PC-9 (cell line): Measurements from ENCODE around the gene REC114. TPM values are rescaled to one million over a fixed set of nuclear protein-coding genes. Genes with fewer than 3 reads are reported as not detected.

Source experiments
- BruUV-seq: library from RNA; stranded (reverse); fragments of 400-500 nt; replicated peaks from 2 replicates; lab custom pipeline; 2021; lab: Mats Ljungman, UMichigan
- CTCF ChIA-PET: fragments of 300-600 bp; sonication (Branson Sonifier 250); formaldehyde crosslinking; loops from one replicate; lab custom pipeline; 2022; ENCODE audit warnings: antibody characterized with exemption; lab: Charles Lee
- POLR2A ChIA-PET: fragments of 300-600 bp; sonication (Branson Sonifier 250); formaldehyde crosslinking; loops from one replicate; lab custom pipeline; 2022; ENCODE audit warnings: antibody characterized with exemption; ENCODE audit not compliant: unreplicated experiment; lab: Charles Lee
- DNase-seq, 2 experiments: peaks; one replicate each; pipeline versions ENCODE4 v3.0.0 to v3.0.0-alpha.2; 2015 to 2022; ENCODE audit warnings: mixed read lengths in 1 of 2
- H2AFZ ChIP-seq: fragments of 200-600 bp; sonication (generic); 2 replicates; pipeline ENCODE4 v1.8.1; 2017; ENCODE audit warnings: antibody characterized with exemption
- H3F3A ChIP-seq: fragments of 200-600 bp; sonication (generic); 2 replicates; pipeline ENCODE4 v1.8.1; 2017; ENCODE audit warnings: antibody characterized with exemption, mild to moderate bottlenecking, low read depth; ENCODE audit not compliant: insufficient read depth
- H3K27ac ChIP-seq: fragments of 200-600 bp; sonication (generic); 2 replicates; pipeline ENCODE4 v1.6.1; 2016; ENCODE audit warnings: mixed run types
- H3K27me3 ChIP-seq: fragments of 200-600 bp; sonication (generic); 2 replicates; pipeline ENCODE4 v1.6.1; 2016; ENCODE audit warnings: low read depth, mixed run types; ENCODE audit not compliant: insufficient read depth
- H3K36me3 ChIP-seq: fragments of 200-600 bp; sonication (generic); 2 replicates; pipeline ENCODE4 v1.6.1; 2016; ENCODE audit warnings: low read depth, mixed run types
- H3K4me1 ChIP-seq: fragments of 200-600 bp; sonication (generic); replicated peaks from 2 replicates; pipeline ENCODE4 v1.6.1; 2016; ENCODE audit warnings: mixed run types; ENCODE audit not compliant: insufficient read depth
- H3K4me2 ChIP-seq: fragments of 200-600 bp; sonication (generic); 2 replicates; pipeline ENCODE4 v1.6.1; 2017; ENCODE audit warnings: mixed run types
- H3K4me3 ChIP-seq: fragments of 200-600 bp; sonication (generic); 2 replicates; pipeline ENCODE4 v1.6.1; 2016; ENCODE audit warnings: mixed run types
- H3K79me2 ChIP-seq: fragments of 200-600 bp; sonication (generic); 2 replicates; pipeline ENCODE4 v1.6.1; 2017; ENCODE audit warnings: low read depth, mixed run types
- H3K9me2 ChIP-seq: fragments of 200-600 bp; sonication (generic); 2 replicates; pipeline ENCODE4 v1.8.1; 2017; ENCODE audit warnings: mild to moderate bottlenecking; ENCODE audit not compliant: insufficient read depth
- H3K9me3 ChIP-seq: fragments of 200-600 bp; sonication (generic); 2 replicates; pipeline ENCODE4 v1.8.1; 2016; ENCODE audit warnings: low read depth; ENCODE audit not compliant: insufficient read depth
- H4K20me1 ChIP-seq: fragments of 200-600 bp; sonication (generic); 2 replicates; pipeline ENCODE4 v1.8.1; 2017; ENCODE audit not compliant: insufficient read depth
- CTCF ChIP-seq: fragments of 200-600 bp; sonication (generic); conservative IDR thresholded peaks from 2 replicates; pipeline ENCODE4 v1.6.1; 2017; ENCODE audit warnings: mixed run types, antibody characterized with exemption, mild to moderate bottlenecking, moderate library complexity
- EZH2 ChIP-seq: fragments of 200-600 bp; sonication (generic); IDR thresholded peaks from 2 replicates; pipeline ENCODE4 v1.8.0; 2017; ENCODE audit warnings: antibody characterized with exemption, low read depth
- intact Hi-C: fragments of 100-400 bp; cut with micrococcal nuclease; formaldehyde crosslinking; loops from one replicate; pipeline ENCODE4 v1.10.0; 2022; ENCODE audit not compliant: unreplicated experiment
- total RNA-seq: library from RNA; stranded (reverse); gene quantifications from 2 replicates; pipeline ENCODE4 v1.2.3, GENCODE V29; 2021

Gene REC114
- total RNA-seq, 1 experiment from 2014 or later, result not detected

DNA sequence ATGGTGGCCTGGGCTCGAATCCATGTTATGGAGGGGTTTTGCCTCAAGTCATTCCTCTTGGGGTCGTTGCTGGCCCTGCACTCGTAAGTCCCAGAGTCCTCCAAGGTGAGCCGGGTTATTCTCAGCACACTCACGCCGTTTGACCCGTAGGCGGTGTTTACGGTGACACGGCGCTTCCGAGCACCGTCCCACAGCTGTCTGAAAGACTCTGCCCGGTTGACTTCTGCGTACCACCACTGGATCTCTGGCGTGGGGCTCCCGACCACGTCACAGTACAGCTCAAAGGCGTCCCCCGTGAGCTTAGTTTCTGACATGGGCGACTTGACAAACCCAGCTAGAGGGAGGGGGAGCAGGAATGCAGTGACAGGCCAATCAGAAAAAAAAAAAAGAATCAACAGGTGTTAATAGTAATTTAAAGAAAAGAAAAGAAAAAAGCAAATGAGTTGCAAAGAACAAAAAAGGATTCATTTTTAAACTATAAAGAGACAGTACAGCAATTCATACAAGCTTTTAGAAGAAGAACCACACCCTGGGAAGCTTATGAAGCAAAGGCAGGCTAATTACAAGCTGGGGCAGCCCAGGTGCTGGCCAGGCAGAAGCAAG, 154.2 kb downstream of the REC114 start:
- H3K27ac ChIP-seq, result no peak overlapping the region
- H3K9me2 ChIP-seq, result no peaks in the 10 kb centered on the region
- BruUV-seq, result no TSS peak
- ChIA-PET POLR2A (no interaction called here), CTCF (no interaction called here)
- H3K4me3 ChIP-seq, result no peak overlapping the region
- no peaks in the 10 kb centered on the region for H3K9me3 ChIP-seq
- H3K27me3 ChIP-seq, result no peaks in the 10 kb centered on the region
- no peak overlapping the region for H2AFZ ChIP-seq
- H4K20me1 ChIP-seq, result peaks cover 7% of the 10 kb centered on the region; the same call in 1 of the 2 replicates
- no peak overlapping the region for H3K4me2 ChIP-seq
- H3K4me1 ChIP-seq, result peaks cover 29% of the 10 kb centered on the region
- no peak for TF ChIP-seq EZH2
- no peak for TF ChIP-seq CTCF
- H3F3A ChIP-seq, result peaks cover 15% of the 10 kb centered on the region; the same call in 1 of the 2 replicates
- intact Hi-C loops, result no loop called here
- DNase-seq, result no peak
- H3K79me2 ChIP-seq, result peaks cover 58% of the 10 kb centered on the region
- H3K36me3 ChIP-seq, result 0 out of 2 replicates have a peak, but pooled peaks cover 8% of the 10 kb centered on the region

DNA sequence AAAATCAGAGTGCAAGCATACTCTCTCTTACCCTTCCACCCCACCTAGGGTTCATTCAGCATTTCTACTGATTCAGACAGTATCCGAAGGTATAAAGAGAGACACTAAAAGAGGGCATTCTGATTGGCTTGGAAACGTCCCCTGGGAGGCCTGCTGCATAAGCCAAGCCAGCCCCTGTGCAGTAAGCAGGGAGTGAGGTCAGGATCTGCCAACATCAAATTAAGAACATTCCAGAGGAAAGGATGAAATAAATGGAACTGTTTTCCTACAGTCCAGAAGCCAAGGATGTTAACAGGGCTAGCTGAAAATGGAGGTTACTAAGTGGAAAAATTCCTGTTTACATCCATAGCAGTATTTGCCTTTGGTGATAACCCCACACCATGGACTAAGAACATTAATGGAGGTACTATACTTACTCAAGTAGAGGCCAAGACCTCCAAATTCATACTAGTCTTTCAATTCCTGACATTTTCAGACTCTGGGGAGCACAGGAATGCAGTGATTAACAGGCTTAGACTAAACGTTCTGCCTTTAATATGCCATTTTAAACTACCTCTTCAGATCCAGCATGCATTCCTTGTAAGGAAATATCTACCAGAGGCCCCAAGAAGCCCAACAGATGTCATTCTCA, 155.7 kb downstream of the REC114 start:
- peaks cover 42% of the 10 kb centered on the region for H3K4me1 ChIP-seq
- intact Hi-C loops, result no loop called here

GRCh38 chr15:73599934-73600333, 157.0 kb downstream of the REC114 start:
- peak overlapping the region; percentile 63 for H3K4me2 ChIP-seq
- no peak overlapping the region for H3K4me3 ChIP-seq
- H4K20me1 ChIP-seq, result peaks cover 6% of the 10 kb centered on the region; the same call in 1 of the 2 replicates
- H3K9me2 ChIP-seq, result no peaks in the 10 kb centered on the region
- BruUV-seq, result no TSS peak
- H3K4me1 ChIP-seq, result peaks cover 42% of the 10 kb centered on the region
- peaks cover 16% of the 10 kb centered on the region; the same call in 1 of the 2 replicates for H3F3A ChIP-seq
- intact Hi-C loops, result loop anchor here (2.0 kb wide), 1 partner anchor 33 kb away; the partner anchor contains the start of gene NPTN
- POLR2A ChIA-PET, result no interaction called here
- no peaks in the 10 kb centered on the region for H3K9me3 ChIP-seq
- TF ChIP-seq EZH2 (no peak), CTCF (no peak)
- H3K36me3 ChIP-seq, result 0 out of 2 replicates have a peak, but pooled peaks cover 7% of the 10 kb centered on the region
- no peak overlapping the region for H2AFZ ChIP-seq
- H3K27ac ChIP-seq, result peak overlapping the region; percentile 70
- CTCF ChIA-PET, result no interaction called here
- H3K79me2 ChIP-seq, result peaks cover 85% of the 10 kb centered on the region
- no peaks in the 10 kb centered on the region for H3K27me3 ChIP-seq
- peak; percentile 34 to 84 for DNase-seq

More for the DNA sequence above, 155.7 kb downstream of the REC114 start:
- H3K27ac ChIP-seq, result no peak overlapping the region; the same call in 1 of the 2 replicates
- POLR2A ChIA-PET, result no interaction called here
- H3K79me2 ChIP-seq, result peaks cover 72% of the 10 kb centered on the region
- H3F3A ChIP-seq, result peaks cover 16% of the 10 kb centered on the region; the same call in 1 of the 2 replicates
- H3K9me3 ChIP-seq, result no peaks in the 10 kb centered on the region
- no TSS peak for BruUV-seq
- DNase-seq, result no peak
- H3K4me2 ChIP-seq, result no peak overlapping the region
- peaks cover 7% of the 10 kb centered on the region; the same call in 1 of the 2 replicates for H4K20me1 ChIP-seq
- H2AFZ ChIP-seq, result no peak overlapping the region
- H3K36me3 ChIP-seq, result 0 out of 2 replicates have a peak, but pooled peaks cover 7% of the 10 kb centered on the region
- H3K9me2 ChIP-seq, result no peaks in the 10 kb centered on the region
- TF ChIP-seq CTCF (no peak), EZH2 (no peak)
- CTCF ChIA-PET, result no interaction called here
- H3K4me3 ChIP-seq, result no peak overlapping the region
- no peaks in the 10 kb centered on the region for H3K27me3 ChIP-seq
